OCI-LY7 (cell line): ENCODE measurements around the gene PTPN9.

Source experiments
- CTCF ChIP-seq: fragments of 200-600 bp; sonication (generic); conservative IDR thresholded peaks from 2 replicates; pipeline ENCODE4 v1.5.1; 2014; ENCODE audit warnings: mild to moderate bottlenecking, antibody characterized with exemption, low read length, moderate library complexity, mixed read lengths
- EZH2phosphoT487 ChIP-seq: fragments of 200-600 bp; sonication (generic); IDR thresholded peaks from 2 replicates; pipeline ENCODE4 v1.6.1; 2018; ENCODE audit warnings: low read depth, borderline replicate concordance, mild to moderate bottlenecking, mixed run types, antibody characterized with exemption, low read length, moderate library complexity, mixed read lengths

GRCh38 chr15:75530169-75530568 lies 48.9 kb downstream of the PTPN9 start:
- no peak for TF ChIP-seq CTCF
- TF ChIP-seq EZH2phosphoT487: no peak
